Cardiac fibroblast (primary cell): ENCODE measurements around the gene RNGTT.

Source experiments
- DNase-seq, 2 donors: peaks; one replicate each; pipeline versions ENCODE4 v3.0.0 to v3.0.0-alpha.2; 2010; ENCODE audit warnings: low read depth in 2 of 2
- H3K4me3 ChIP-seq, 2 donors: replicated peaks in 1 of 2; 1 replicate in 1 of 2; 2 replicates in 1 of 2; pipeline ENCODE4 v1.5.1; 2011; ENCODE audit warnings: low read depth in 2 of 2, low read length in 2 of 2, mild to moderate bottlenecking in 2 of 2, moderate library complexity in 1 of 2
- TF ChIP-seq, protein P1 (sequence below): IDR thresholded peaks from one replicate; pipeline ENCODE4 v1.5.1; 2011; ENCODE audit warnings: low read depth, mild to moderate bottlenecking, low read length, inconsistent platforms

The RNGTT gene

GRCh38 chr6:88584581-88585275 lies 378.7 kb downstream of the RNGTT start:
- DNase-seq: no peak

GRCh38 chr6:88577461-88577860 lies 386.0 kb downstream of the RNGTT start:
- H3K4me3 ChIP-seq: no peak overlapping the region
- DNase-seq: no peak
- TF ChIP-seq, protein P1, sequence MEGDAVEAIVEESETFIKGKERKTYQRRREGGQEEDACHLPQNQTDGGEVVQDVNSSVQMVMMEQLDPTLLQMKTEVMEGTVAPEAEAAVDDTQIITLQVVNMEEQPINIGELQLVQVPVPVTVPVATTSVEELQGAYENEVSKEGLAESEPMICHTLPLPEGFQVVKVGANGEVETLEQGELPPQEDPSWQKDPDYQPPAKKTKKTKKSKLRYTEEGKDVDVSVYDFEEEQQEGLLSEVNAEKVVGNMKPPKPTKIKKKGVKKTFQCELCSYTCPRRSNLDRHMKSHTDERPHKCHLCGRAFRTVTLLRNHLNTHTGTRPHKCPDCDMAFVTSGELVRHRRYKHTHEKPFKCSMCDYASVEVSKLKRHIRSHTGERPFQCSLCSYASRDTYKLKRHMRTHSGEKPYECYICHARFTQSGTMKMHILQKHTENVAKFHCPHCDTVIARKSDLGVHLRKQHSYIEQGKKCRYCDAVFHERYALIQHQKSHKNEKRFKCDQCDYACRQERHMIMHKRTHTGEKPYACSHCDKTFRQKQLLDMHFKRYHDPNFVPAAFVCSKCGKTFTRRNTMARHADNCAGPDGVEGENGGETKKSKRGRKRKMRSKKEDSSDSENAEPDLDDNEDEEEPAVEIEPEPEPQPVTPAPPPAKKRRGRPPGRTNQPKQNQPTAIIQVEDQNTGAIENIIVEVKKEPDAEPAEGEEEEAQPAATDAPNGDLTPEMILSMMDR: no peak

More at GRCh38 chr6:88584581-88585275, 378.7 kb downstream of the RNGTT start:
- no peak overlapping the region for H3K4me3 ChIP-seq
- TF ChIP-seq, protein P1: no peak

DNA sequence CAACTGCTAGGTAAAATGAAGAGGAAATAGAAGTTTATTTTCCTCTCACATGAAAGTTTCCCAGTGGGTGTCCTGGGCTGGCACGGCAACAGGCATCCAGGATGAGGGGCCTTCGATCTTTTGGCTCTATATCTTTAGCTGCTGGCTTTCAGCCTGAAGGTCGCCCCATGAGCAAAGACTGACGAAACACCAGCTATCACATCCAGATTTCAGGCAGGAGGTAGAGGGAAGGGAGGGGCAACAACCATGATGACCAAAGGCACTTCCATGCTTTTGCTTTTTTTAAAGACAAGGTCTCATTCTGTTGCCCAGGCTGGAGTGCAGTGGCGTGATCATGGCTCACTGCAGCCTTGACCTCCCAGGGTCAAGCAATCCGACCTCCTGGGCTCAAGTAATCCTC lies 387.9 kb downstream of the RNGTT start:
- no peak for DNase-seq

DNA sequence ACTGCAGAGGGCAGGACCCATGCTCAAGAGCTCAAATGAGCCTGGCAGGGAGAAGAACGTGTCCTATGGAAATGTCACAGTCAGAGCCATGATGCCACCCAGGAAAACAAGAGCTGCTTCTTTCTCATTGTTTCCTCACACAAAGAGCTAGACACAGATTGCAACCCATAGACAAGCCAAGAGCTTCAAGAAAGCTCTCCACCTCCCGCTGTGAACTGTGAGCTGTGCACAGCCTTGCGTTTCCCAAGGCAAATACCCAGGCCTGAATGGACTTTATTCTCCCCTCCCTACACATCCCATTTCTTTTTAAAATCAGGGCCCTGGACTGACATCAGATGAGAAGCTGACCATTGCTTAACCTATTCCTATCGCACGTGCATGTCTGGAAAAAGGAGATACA lies 388.8 kb downstream of the RNGTT start:
- DNase-seq: no peak
- no peak overlapping the region for H3K4me3 ChIP-seq
- TF ChIP-seq, protein P1: no peak

More for the DNA sequence above, 387.9 kb downstream of the RNGTT start:
- TF ChIP-seq, protein P1: no peak
- H3K4me3 ChIP-seq: no peak overlapping the region

DNA sequence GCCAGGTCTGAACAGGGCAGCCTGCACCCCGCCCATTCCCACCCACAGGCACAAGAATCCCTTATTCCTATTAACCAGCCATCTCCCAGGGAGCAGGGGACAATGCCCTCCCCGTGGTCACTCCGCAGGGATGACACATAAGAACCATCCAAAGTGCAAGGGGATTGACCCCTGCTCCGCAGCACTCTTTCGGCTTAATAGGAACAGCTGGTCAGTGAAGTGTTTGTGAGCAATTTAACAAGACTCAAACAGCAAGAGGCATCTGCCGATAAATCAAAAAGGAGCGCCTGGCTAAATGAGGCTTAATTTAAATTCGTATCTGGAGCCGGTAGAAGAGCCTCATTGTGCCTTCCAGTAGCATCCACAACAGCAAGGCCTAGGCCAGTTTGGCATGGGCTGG lies 389.4 kb downstream of the RNGTT start:
- no peak for DNase-seq
- TF ChIP-seq, protein P1: no peak
- H3K4me3 ChIP-seq: no peak overlapping the region

- TF ChIP-seq, protein P1: no peak
- no peak overlapping the region for H3K4me3 ChIP-seq
- no peak for DNase-seq
Measured at GRCh38 chr6:88573561-88573960, 389.9 kb downstream of the RNGTT start.
